RWPE1 (cell line): Measurements from ENCODE around the gene SUB1.
"Not testable (repeated sequence)": the region's sequence is repeated elsewhere in the genome, so short reads cannot be mapped to it uniquely, and the experiment has no call there.

ENCODE experiments used
- CTCF ChIA-PET: fragments of 350-600 bp; sonication (Branson Sonifier 250); formaldehyde crosslinking; extraction: SDS; loops from one replicate; lab custom pipeline; 2021; lab: Yijun Ruan, JAX
- POLR2A ChIA-PET: fragments of 400-600 bp; formaldehyde crosslinking; extraction: SDS; loops from one replicate; lab custom pipeline; 2020; ENCODE audit warnings: antibody characterized with exemption; ENCODE audit not compliant: low non-redundant PET; lab: Yijun Ruan, JAX
- DNase-seq: peaks from one replicate; pipeline ENCODE4 v3.0.0; 2012; ENCODE audit warnings: low spot score
- H3K27ac ChIP-seq: fragments of 450-650 bp; 2 replicates; pipeline ENCODE4 v1.5.1; 2017
- CTCF ChIP-seq: fragments of 450-650 bp; conservative IDR thresholded peaks from 2 replicates; pipeline ENCODE4 v1.5.1; 2017; ENCODE audit warnings: low read depth, mild to moderate bottlenecking

The SUB1 gene

GRCh38 chr5:32552936-32553335, 32.4 kb upstream of the SUB1 start:
- TF ChIP-seq CTCF = no peak
- ChIA-PET POLR2A (no interaction called here), CTCF (interaction anchor here (0.6 kb wide), 3 partner anchors 59 to 257 kb away, joined by 3 to 5 read pairs (median 4); no protein-coding TSS in a partner anchor)
- H3K27ac ChIP-seq = no peak overlapping the region
- no peak for DNase-seq

- POLR2A ChIA-PET = not testable (repeated sequence)
Observed at GRCh38 chr5:32554181-32554780, 31.1 kb upstream of the SUB1 start.

GRCh38 chr5:32556543-32556942, 28.8 kb upstream of the SUB1 start:
- POLR2A ChIA-PET, DNase-seq, CTCF ChIA-PET, H3K27ac ChIP-seq: not testable (repeated sequence)

More at GRCh38 chr5:32554181-32554780, 31.1 kb upstream of the SUB1 start:
- CTCF ChIA-PET, H3K27ac ChIP-seq, DNase-seq: not testable (repeated sequence)

GRCh38 chr5:32559411-32559810, 25.9 kb upstream of the SUB1 start:
- CTCF ChIA-PET = no interaction called here
- TF ChIP-seq CTCF = no peak
- DNase-seq = no peak
- H3K27ac ChIP-seq = no peak overlapping the region
- POLR2A ChIA-PET = no interaction called here

- no peak for TF ChIP-seq CTCF
- POLR2A ChIA-PET = no interaction called here
- no peak for DNase-seq
- no peak overlapping the region for H3K27ac ChIP-seq
- CTCF ChIA-PET = interaction anchor here (0.6 kb wide), 1 partner anchor 265 kb away, joined by 3 read pairs; no protein-coding TSS in a partner anchor
Observed at GRCh38 chr5:32559921-32560320, 25.4 kb upstream of the SUB1 start.

GRCh38 chr5:32562056-32562455, 23.3 kb upstream of the SUB1 start:
- H3K27ac ChIP-seq = no peak overlapping the region
- ChIA-PET POLR2A (no interaction called here), CTCF (no interaction called here)
- no peak for TF ChIP-seq CTCF
- no peak for DNase-seq

- H3K27ac ChIP-seq = no peak overlapping the region
- ChIA-PET POLR2A (no interaction called here), CTCF (no interaction called here)
- no peak for DNase-seq
- TF ChIP-seq CTCF = no peak
Observed at GRCh38 chr5:32562843-32563242, 22.5 kb upstream of the SUB1 start.

- no peak for DNase-seq
- POLR2A ChIA-PET = no interaction called here
- TF ChIP-seq CTCF = no peak
- CTCF ChIA-PET = no interaction called here
- no peak overlapping the region for H3K27ac ChIP-seq
Observed at GRCh38 chr5:32563614-32564013, 21.7 kb upstream of the SUB1 start.
